Right renal cortex interstitium (tissue), 3 donors: Measurements from ENCODE around the gene SOX21. TPM values are rescaled to one million over a fixed set of nuclear protein-coding genes. Genes with fewer than 3 reads are reported as not detected.
"Not testable (repeated sequence)": the region's sequence is repeated elsewhere in the genome, so short reads cannot be mapped to it uniquely, and the experiment has no call there.

Experiments used
- DNase-seq, 3 donors: peaks; one replicate each; pipeline ENCODE4 v3.0.0-alpha.2; 2013; ENCODE audit warnings: low read depth in 3 of 3, low spot score in 2 of 3
- polyA plus RNA-seq, 3 donors: library from polyadenylated mRNA; unstranded; fragments of 120-200 nt; gene quantifications; one replicate each; pipeline ENCODE4 v1.2.1, GENCODE V29; 2013; ENCODE audit not compliant: insufficient read length in 3 of 3

The SOX21 gene
- polyA plus RNA-seq = under 1 TPM; 0.26 to 0.31 (median 0.30) TPM

DNA sequence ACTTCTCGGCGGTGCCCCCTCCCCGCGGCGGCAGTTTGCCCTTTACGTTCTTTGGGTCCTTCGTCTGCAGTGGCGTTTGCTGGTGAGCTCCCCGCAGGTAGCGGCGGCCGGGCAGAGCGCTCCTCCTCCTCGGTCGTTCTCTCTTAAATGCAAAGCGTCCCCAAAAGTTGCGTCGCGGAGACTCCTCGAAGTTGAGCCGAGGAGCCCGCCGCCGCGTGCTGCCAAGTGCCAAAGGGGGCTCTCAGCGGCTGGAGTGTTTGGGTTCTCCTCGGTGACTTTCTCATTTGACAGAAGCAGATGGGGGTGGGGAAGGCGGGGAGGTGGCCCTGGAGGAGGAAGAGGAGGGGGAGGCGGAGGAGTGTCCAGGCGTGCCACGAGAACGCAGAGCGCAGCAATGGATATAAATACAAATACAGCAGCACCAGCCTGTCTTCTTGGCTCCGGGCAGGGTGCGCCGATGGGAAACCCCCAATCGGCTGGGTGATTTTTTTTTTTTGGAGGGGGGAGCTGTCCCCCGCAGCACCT, at the start of gene SOX21:
Gene SOX21, minus strand, starts transcription at position 259 of the 525 bp plus-strand sequence. CDS start 496 bp downstream, outside the sequence.
- no peak for DNase-seq

DNA sequence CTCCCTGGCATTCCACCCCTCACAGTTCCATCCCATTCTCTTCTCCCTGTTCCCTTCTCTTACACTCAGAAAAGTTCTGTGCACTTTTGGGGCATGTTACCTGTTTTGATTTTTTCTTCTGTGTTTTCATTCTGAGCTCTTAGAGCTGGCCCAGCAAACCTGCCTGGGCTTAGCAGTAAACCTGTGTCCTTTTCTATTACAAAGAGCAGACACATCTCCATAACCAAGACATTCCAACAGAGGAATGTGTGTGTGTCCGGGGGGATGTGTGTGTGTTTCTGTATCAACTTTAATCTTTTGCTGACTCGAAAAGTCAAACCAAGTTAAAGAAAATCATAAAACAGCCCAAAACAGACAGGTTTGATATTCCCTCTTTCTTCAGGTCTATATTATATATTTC, 49.1 kb upstream of the SOX21 start:
- DNase-seq = no peak

DNA sequence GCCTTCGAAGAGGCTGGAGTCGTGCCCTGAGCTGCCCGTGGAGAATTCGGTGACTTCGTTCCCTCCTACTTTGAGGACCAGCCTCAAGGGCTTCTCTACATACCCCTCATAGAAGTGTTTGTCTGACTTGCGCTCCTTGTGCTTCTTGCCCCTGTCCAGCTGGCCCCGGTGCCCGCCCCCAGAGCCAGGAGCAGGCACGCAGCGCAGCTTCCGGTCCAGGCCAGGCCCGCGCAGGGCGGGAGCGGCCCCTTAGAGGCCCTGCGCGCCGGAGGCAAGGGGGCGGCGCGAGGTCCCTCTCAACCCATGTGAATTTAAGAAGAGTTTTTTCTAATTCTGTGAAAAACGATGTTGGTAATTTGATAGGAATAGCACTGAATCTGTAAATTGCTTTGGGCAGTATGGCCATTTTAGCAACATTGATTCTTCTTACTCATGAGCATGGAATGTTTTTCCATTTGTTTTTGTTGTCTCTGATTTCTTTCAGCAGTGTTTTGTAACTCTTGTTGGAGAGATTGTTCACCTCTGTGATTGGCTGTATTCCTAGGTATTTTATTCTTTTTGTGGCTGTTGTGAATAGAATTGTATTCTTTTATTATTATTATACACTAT, 46.9 kb upstream of the SOX21 start:
- no peak for DNase-seq

GRCh38 chr13:94758436-94758960, 46.2 kb upstream of the SOX21 start:
- no peak for DNase-seq

DNA sequence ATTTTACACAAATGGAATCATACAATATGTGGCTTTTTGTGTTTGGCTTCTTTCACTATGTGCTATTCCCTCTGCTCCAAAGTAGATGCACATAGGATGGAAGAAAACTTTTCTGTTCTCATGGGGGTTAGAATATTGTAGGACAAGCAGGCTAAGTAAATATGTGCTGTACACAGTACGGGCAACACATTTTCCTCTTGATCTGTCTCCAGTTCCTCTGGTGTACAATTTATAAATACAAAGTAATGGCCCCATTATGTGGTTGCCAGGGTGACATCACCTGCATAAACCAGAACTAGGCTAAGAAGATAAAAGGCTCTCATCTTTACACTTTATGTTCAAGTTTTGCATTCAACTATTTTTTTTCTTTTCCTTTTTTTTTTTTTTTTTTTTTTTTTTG, 41.0 kb upstream of the SOX21 start:
- no peak for DNase-seq

DNA sequence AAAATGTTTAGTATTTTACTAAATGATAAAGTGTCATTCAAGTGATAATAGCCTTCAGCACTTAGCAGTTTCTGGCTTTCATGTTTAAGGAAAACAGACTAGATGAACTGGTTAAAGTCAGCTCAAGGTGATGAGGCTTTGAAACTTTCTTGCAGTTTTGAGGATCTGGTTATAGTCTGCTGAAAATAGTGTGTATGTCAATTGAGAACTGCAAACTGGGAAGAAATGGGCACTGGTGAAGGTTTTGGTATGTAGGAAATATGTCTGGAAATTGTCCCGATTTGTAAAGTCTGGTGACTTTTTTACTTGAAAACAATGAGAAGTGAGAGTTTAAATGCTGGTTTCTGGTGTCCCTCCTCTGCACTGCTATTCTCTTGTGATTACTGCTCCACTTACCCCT, 36.8 kb upstream of the SOX21 start:
- DNase-seq = no peak

GRCh38 chr13:94739235-94739634, 26.9 kb upstream of the SOX21 start:
- no peak for DNase-seq

- DNase-seq = no peak
These were observed 18.7 kb upstream of the SOX21 start for GRCh38 chr13:94731028-94731427.

DNA sequence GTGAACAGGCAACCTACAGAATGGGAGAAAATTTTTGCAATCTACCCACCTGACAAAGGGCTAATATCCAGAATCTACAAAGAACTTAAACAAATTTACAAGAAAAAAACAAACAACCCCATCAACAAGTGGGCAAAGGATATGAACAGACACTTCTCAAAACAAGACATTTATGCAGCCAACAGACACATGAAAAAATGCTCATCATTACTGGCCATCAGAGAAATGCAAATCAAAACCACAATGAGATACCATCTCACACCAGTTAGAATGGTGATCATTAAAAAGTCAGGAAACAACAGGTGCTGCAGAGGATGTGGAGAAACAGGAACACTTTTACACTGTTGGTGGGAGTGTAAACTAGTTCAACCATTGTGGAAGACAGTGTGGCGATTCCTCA, 17.6 kb upstream of the SOX21 start:
- DNase-seq = not testable (repeated sequence)

DNA sequence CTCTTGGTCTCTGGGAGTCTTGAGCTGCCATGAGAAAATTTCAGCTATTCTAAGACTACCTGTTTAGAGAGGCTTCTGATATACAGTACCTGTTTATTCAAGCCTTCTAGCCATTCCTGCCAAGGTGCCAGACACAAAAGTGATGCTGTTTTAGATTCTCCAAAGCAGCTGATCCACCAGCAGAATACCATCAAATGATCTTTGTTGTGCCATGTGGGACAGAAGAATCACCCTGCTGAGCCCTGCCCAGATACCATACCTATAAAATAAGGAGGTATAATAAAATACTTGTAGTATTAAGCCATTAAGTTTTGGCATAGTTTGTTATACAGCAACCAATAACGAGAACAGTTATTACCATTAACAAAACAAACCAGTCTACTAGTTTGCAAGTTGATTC, 14.1 kb upstream of the SOX21 start:
- no peak for DNase-seq

DNA sequence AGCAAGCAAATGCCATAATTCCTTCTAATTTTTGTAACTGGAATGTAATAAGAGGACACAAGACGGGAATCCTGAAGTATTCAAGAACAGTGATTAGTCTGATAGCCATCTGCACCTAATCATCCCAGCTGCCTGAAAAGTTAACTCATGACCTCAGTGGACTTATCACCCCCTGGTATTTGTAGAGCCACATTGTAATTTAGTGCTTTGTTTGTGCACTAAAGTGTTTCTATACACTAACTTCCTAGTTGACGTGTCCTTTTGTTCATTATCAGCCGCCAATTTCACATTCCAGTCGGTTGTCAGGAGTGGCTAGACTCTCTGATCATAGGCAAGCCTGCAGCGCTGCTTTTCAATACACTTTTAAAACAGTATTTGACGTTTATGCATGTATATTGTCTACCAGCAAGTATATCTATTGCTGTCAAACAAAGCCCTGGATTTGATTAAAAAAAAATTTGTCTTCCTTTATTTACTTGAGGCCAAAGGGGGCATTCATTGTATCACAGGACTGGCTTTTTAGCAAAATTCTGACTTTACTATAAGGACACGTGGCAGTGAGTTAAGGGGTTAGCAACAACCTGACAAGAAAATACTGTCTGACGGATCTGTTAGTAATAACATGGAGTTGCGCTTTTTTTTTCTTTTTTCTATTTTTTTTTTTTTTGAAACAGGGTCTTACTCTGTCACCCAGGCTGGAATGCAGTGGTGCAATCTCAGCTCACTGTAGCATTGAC, 10.4 kb upstream of the SOX21 start:
- DNase-seq = no peak

DNA sequence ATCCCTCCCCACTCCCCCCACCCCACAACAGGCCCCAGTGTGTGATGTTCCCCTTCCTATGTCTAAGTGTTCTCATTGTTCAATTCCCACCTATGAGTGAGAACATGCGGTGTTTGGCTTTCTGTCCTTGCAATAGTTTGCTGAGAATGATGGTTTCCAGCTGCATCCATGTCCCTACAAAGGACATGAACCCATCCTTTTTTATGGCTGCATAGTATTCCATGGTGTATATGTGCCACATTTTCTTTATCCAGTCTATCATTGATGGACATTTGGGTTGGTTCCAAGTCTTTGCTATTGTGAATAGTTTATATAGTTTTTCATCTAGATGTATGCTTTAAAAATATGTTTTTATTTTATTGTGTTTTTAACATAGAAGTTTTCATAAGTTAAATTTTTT, 6.4 kb upstream of the SOX21 start:
- DNase-seq = not testable (repeated sequence)

DNA sequence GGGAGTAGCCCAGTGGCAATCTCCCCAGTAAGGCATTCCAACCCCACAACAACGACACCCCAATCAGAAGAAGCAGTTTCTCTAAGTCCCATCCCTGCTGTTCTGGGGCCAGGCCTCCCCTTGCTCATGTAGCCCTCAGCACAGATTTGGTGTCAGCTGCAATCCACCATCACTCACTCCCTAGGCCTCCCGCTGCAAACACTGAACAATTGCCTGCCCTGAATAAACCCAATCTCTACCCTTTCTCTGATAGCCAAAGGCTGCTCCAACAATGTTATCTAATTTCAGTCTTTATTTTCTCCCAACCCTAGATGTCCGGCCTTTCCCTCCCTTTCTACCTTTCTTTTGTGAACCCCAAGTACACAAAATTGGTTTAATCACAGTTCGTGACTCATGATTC, 5.6 kb upstream of the SOX21 start:
- no peak for DNase-seq

GRCh38 chr13:94716016-94716415, 3.7 kb upstream of the SOX21 start:
- no peak for DNase-seq

GRCh38 chr13:94713561-94714182, 1.3 kb upstream of the SOX21 start:
- no peak for DNase-seq

DNA sequence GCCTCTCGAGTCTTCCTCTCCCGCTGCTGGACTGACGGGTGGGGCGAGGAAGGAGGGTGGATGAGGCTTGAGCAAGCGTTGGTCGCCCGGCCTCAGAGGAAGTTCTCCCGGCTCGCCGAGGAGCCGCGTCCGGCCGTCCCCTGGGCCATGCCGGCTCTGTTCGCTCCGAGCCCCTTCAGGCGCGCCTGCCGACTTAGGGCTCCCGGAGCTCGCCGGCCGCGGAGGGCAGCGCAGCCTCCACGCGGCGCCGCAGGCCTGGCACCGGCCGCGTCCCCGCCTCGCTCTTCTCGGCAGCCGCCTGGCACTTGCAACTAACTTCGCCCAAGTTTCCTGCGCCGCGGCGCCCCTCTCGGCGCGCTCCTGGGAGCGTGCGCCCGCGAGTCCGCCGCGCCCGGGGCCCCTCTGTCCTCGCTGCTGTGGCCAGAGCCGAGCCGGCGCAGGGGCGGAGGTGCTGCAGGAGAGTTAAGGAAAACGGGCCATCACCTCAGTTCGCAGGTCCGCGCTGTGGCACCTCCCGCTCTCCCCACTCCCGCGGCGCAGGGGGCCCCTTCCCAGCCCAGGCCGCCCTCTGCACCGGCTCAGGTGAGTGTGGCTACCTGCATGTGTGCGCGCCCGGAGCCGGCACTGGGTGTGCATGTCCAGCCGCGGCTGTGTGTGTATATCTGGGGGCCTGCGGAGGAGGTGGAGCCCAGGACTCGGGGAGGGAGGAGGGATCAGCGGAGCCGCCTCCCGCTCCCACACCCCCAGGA, 641 bp upstream of the SOX21 start:
- DNase-seq = no peak

DNA sequence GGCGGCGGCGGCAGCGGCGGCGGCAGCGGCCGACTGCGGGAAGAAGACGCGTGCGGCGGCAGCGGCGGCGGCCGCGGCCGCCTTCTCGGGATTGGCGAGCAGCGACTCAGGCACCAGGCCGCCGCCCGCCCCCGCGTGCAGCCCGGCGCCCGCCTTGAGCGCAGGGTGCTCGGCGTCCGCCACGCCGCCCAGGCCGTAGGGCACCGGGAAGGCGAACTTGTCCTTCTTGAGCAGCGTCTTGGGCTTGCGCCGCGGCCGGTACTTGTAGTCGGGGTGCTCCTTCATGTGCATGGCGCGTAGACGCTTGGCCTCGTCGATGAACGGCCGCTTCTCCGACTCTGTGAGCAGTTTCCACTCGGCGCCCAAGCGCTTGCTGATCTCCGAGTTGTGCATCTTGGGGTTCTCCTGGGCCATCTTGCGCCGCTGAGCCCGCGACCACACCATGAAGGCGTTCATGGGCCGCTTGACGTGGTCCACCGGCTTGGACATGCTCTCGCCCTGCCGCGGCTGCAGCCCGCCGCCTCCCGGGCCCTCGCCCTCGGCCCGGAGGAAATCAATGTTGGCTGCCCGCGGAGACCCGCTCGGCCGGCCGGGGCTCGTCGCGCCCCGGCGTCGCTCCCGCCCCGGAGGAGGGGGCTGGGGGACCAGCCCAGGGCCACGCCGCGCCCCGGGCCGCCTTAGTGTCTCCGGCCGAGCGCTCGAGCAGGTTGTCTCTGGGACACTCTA, 621 bp downstream of the SOX21 start:
- no peak for DNase-seq

- DNase-seq = no peak
These were observed 1.3 kb downstream of the SOX21 start for GRCh38 chr13:94710881-94711560.

DNA sequence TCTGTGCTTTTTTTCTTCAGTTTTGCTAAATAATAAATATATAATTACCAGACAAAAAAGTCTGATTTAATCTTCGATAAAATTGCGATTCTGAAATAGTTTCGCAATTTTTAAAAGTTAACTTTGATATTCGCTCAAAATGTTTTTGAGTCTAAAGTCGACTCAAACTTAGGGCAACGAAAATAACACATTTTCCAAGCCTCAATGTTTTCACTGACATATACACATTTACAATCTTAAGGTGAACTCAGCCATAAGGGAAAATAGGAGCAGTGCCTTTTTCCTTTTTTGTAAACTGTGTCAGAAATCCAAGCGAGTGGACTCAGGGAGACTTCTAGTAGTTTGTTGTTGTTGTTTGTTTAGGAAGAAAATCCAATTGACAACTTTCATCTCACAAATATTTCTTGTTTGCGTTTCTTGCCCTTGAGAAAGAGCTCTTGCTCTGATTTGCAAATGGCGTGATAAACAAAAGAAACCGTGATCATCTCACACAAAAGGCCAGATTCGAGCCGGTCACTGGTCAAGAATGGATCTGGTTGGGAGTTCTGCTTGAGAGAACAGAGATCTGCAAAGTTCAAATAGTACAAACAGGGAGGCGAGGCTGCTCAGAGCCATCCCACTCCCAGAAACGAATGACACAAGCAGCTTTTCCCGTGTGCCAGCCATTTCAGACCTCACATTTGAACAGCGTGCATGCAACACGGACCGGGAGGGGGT, 2.1 kb downstream of the SOX21 start:
- DNase-seq = no peak
